HG03095 (cell line): ENCODE results near the gene ACIN1.
"Not testable (repeated sequence)": the region's sequence is repeated elsewhere in the genome, so short reads cannot be mapped to it uniquely, and the experiment has no call there.

ENCODE experiments used
- ATAC-seq: cut with Tn5 transposase; IDR thresholded peaks from one replicate; pipeline ENCODE4 v1.9.1; 2021; ENCODE audit warnings: moderate library complexity; ENCODE audit not compliant: unreplicated experiment

ACIN1 gene

DNA sequence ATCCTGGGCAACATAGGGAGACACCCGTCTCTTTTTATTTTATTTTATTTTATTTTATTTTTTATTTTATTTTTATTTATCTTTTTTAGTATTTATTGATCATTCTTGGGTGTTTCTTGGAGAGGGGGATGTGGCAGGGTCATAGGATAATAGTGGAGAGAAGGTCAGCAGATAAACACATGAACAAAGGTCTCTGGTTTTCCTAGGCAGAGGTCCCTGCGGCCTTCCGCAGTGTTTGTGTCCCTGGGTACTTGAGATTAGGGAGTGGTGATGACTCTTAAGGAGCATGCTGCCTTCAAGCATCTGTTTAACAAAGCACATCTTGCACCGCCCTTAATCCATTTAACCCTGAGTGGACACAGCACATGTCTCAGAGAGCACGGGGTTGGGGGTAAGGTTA, 12.7 kb upstream of the ACIN1 start:
- ATAC-seq: not testable (repeated sequence)

DNA sequence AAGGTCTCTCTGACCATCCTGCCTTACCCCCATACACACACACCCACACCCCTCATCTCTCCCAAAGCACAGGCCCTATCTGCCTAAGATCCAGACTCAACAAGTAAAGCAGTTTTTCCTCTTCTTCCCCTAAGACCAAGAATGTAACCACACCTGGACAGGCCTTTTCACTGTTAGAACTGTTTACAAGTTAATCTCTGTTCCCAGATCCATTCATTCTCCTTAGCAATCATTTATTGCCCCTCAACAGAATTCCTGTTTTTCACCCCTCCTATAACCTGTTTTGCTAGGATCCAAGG, 11.8 kb upstream of the ACIN1 start:
- no peak for ATAC-seq

- ATAC-seq: no peak
Measured at GRCh38 chr14:23105348-23105824, 10.4 kb upstream of the ACIN1 start.

GRCh38 chr14:23104591-23105347, 9.8 kb upstream of the ACIN1 start, which contains the start of gene CIROP:
Gene CIROP (minus strand): TSS chr14:23104989. CDS start chr14:23104920, 69 bp downstream.
- ATAC-seq: no peak

DNA sequence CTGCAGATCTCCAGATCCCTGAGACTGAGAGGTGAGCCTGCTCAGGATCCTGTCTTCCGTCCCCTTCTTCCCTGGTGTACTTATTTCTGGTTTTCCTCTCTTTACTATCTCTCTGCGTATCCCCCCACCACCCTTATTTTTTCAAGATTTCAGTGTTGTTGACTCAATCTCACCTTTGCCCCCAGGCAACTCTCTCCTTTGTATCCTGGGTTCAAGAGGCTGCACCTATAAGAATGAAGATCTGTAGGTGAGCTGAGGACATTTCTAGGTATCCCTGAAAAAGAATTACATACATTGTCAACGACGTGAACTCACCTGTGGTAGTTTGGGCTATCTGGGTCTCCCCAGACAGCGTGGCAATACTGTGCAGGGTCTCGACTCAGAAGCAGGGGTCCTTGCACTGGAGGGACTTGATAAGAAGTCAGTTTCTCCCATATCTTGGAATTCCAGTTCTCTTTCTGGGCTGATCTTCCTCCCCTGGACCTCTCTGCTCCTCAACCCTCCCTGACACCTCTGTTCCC, 9.2 kb upstream of the ACIN1 start:
- no peak for ATAC-seq

- ATAC-seq: no peak
Measured at GRCh38 chr14:23103581-23103980, 8.6 kb upstream of the ACIN1 start.

GRCh38 chr14:23102801-23103200, 7.9 kb upstream of the ACIN1 start:
- no peak for ATAC-seq

DNA sequence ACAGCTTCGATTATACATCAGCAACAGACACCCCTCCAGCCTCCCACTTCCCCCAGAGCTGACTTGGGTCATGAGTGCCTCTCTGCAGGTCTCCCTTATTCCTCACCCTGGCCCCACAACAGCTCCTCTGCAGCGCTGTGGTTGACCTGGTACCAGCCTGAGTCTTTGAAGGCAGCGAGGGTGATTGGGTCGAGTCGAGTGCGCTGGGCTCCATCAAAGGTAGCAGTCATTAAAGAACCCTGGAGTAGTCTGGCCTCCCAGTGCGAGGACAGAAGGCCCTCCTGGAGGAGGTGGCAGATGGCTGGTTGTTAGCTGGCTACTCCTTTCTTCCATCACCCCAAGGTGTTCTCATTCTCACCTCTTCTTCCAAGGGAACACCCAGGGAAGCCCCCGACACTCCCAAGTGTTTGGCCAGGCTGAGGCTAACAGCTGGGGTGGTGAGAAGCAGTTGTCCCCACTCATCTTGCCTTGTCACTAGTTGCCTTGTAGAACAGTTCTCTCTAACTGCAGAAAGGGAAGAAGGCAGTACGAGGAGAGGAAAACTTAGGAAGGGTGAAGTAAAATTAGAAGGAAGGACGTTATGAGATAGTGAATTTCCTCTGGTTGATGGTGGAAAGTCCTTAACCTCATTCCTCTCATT, 7.2 kb upstream of the ACIN1 start:
- no peak for ATAC-seq

DNA sequence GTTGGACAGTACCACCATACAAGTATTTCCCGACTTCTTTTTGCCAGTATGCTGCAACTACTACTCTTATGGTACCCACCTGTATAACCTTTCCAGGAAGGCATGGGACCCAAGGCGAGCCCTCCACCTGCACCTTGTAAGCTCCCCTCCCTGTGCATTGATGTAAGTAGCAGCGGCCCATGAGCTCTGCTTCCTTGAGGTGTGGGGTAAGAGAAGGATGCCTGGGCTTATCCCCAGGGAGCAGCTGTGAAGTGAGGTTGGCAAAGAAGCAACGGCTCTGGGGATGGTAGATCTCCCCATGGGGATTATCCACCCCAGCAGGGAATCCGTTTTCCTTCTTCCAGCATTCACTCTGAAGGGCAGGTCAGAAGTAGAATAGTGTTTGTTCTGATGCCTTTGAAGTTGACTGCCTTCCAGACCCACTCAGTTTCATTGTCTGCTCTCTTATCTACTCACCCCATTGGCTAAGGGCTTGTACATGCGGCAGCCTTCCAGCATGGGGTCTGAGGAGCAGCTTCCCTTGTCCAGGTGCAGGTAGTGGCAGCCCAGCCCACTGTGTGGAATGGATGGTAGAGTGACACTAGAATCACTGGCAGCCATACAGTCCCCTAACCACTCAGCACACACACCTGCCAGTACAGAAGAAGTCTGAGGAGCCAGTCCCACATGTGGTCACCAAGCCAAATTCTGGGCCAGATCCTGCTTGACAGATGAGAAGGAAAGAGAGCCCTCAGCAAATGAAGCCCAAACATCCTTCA, 6.5 kb upstream of the ACIN1 start:
- ATAC-seq: no peak

GRCh38 chr14:23099212-23099861, 4.4 kb upstream of the ACIN1 start:
- ATAC-seq: no peak

GRCh38 chr14:23097786-23098185, 2.9 kb upstream of the ACIN1 start:
- no peak for ATAC-seq

- peak; percentile 85 for ATAC-seq
Measured at GRCh38 chr14:23095196-23096108, 516 bp upstream of the ACIN1 start, which contains the start of gene C14orf119. Gene C14orf119 (plus strand): TSS chr14:23095505. CDS start chr14:23097659, 2,154 bp downstream.

- ATAC-seq: no peak
Measured at GRCh38 chr14:23093991-23094665, 808 bp downstream of the ACIN1 start.

- ATAC-seq: no peak
Measured at GRCh38 chr14:23093526-23093925, 1.4 kb downstream of the ACIN1 start.

GRCh38 chr14:23093104-23093503, 1.8 kb downstream of the ACIN1 start:
- ATAC-seq: no peak

- ATAC-seq: no peak
Measured at GRCh38 chr14:23091294-23092225, 3.4 kb downstream of the ACIN1 start.

DNA sequence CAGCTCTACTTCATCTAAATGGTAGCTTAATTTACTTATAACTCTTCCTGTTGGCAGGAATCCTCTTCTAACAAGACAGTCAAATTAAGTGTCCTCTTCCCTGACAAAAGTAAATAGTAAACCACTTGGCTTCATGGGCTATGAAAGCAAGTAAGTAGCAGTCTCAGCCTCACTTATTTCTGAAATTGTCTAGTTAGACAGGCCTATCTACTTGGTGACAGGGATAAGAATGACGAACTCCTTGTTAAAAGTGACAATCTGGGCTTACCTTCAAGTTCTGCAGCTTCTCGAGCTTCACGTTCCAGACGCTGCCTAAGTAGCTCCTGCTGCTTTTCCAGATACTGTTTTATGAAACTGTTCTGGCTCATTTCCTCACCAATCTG, 4.7 kb downstream of the ACIN1 start:
- ATAC-seq: no peak

GRCh38 chr14:23089498-23090253, 5.3 kb downstream of the ACIN1 start:
- ATAC-seq: no peak
